Natural killer cell (primary cell): Measurements from ENCODE around the gene CRNKL1. TPM values are rescaled to one million over a fixed set of nuclear protein-coding genes. Genes with fewer than 3 reads are reported as not detected.

ENCODE experiments used
- ATAC-seq, 3 donors: fragments of 150-1000 bp in 2 of 3; fragments of 200-7000 bp in 1 of 3; cut with Tn5 transposase; 1 replicate in 1 of 3; 2 replicates in 2 of 3; pipeline ENCODE4 v1.10.0; 2021; ENCODE audit warnings: mild to moderate bottlenecking in 2 of 3, moderate library complexity in 2 of 3
- DNase-seq, 2 donors: peaks; one replicate each; pipeline versions ENCODE4 v3.0.0 to v3.0.0-alpha.2; 2013 to 2021; ENCODE audit warnings: mixed read lengths in 1 of 2
- H3K27ac ChIP-seq: one replicate; pipeline ENCODE4 v1.5.1; 2013; ENCODE audit warnings: mild to moderate bottlenecking, low read length
- H3K27me3 ChIP-seq: one replicate; pipeline ENCODE4 v1.6.1; 2013; ENCODE audit warnings: low read length; ENCODE audit not compliant: control insufficient read depth, insufficient read depth
- H3K36me3 ChIP-seq: one replicate; pipeline ENCODE4 v1.6.1; 2013; ENCODE audit warnings: low read length; ENCODE audit not compliant: control insufficient read depth, insufficient read depth
- H3K4me1 ChIP-seq: one replicate; pipeline ENCODE4 v1.6.1; 2013; ENCODE audit warnings: low read length; ENCODE audit not compliant: control insufficient read depth, insufficient read depth
- H3K4me3 ChIP-seq: one replicate; pipeline ENCODE4 v1.5.1; 2013; ENCODE audit warnings: low read length
- H3K9me3 ChIP-seq: one replicate; pipeline ENCODE4 v1.6.1; 2013; ENCODE audit warnings: low read length; ENCODE audit not compliant: control insufficient read depth, insufficient read depth
- H3K27ac Mint-ChIP-seq, 2 donors: one replicate each; pipeline ENCODE4 v1.8.0; 2022; ENCODE audit warnings: mild to moderate bottlenecking in 2 of 2, mixed read lengths in 2 of 2, moderate library complexity in 1 of 2
- H3K27me3 Mint-ChIP-seq, 2 donors: one replicate each; pipeline ENCODE4 v1.8.0; 2022; ENCODE audit warnings: low read depth in 2 of 2, mixed read lengths in 2 of 2
- H3K36me3 Mint-ChIP-seq: one replicate; pipeline ENCODE4 v1.8.0; 2022; ENCODE audit warnings: mixed read lengths
- H3K4me1 Mint-ChIP-seq, 2 donors: one replicate each; pipeline ENCODE4 v1.8.0; 2022; ENCODE audit warnings: mixed read lengths in 2 of 2
- H3K4me3 Mint-ChIP-seq: one replicate; pipeline ENCODE4 v1.8.0; 2022; ENCODE audit warnings: mild to moderate bottlenecking, moderate library complexity, mixed read lengths
- H3K9me3 Mint-ChIP-seq, 2 donors: one replicate each; pipeline ENCODE4 v1.8.0; 2022; ENCODE audit warnings: mixed read lengths in 2 of 2
- WGBS: methylation state at CpG from one replicate; pipeline ENCODE4 v1.1.7; 2013; ENCODE audit warnings: missing lambda C conversion rate; ENCODE audit not compliant: insufficient coverage; 5-methylcytosine and 5-hydroxymethylcytosine counted together
- intact Hi-C: fragments of 100-400 bp; cut with micrococcal nuclease; formaldehyde crosslinking; loops from one replicate; pipeline ENCODE4 v1.14.2; 2022
- total RNA-seq, 4 donors: library from RNA; stranded (reverse); fragments of 120-200 nt in 1 of 4; gene quantifications; one replicate each; pipeline versions ENCODE4 v1.2.3 to v1.2.4, GENCODE V29; 2013 to 2022
- TF ChIP-seq, protein P1 (sequence below): fragments of 200-600 bp; IDR thresholded peaks from one replicate; pipeline ENCODE4 v1.8.0; 2022; ENCODE audit warnings: antibody characterized with exemption

Gene CRNKL1
- total RNA-seq, 3 donors from 2014 or later (not counting 1 experiment from before 2014, with no cell fraction given) = 30.8 to 34.5 (median 31.6) TPM

DNA sequence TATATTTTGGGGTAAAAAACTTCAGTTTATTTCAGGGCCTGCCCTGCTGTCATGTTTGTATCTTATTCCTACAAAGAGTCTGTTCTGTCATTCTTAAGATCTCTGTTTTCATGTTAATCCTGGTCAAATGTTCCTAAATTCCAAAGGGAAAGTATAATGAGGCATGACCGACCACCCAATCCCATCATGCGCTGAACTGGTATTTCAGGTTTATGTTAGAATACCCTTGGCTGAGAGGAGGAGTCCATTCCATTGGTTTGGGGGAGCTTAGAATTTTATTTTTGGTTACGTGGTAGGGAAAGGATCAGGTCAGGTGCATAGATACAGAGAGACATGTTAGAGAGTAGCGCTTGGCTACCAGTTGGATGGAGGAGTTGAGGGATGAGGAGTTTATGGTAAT, 25.8 kb upstream of the CRNKL1 start:
- TF ChIP-seq, protein P1, sequence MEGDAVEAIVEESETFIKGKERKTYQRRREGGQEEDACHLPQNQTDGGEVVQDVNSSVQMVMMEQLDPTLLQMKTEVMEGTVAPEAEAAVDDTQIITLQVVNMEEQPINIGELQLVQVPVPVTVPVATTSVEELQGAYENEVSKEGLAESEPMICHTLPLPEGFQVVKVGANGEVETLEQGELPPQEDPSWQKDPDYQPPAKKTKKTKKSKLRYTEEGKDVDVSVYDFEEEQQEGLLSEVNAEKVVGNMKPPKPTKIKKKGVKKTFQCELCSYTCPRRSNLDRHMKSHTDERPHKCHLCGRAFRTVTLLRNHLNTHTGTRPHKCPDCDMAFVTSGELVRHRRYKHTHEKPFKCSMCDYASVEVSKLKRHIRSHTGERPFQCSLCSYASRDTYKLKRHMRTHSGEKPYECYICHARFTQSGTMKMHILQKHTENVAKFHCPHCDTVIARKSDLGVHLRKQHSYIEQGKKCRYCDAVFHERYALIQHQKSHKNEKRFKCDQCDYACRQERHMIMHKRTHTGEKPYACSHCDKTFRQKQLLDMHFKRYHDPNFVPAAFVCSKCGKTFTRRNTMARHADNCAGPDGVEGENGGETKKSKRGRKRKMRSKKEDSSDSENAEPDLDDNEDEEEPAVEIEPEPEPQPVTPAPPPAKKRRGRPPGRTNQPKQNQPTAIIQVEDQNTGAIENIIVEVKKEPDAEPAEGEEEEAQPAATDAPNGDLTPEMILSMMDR = no peak
- Histone ChIP-seq H3K9me3 (no peaks in the 10 kb centered on the region), H3K27ac (no peak overlapping the region), H3K27me3 (peaks cover 2% of the 10 kb centered on the region), H3K4me1 (no peaks in the 10 kb centered on the region), H3K36me3 (no peaks in the 10 kb centered on the region), H3K4me3 (no peak overlapping the region)
- WGBS = 97% methylated on average over 4 of the region's 4 CpGs
- H3K4me3 Mint-ChIP-seq = no peak overlapping the region
- no peaks in the 10 kb centered on the region for H3K4me1 Mint-ChIP-seq
- no peak for ATAC-seq
- H3K27ac Mint-ChIP-seq = no peak overlapping the region
- DNase-seq = no peak
- H3K36me3 Mint-ChIP-seq = no peaks in the 10 kb centered on the region
- intact Hi-C loops = no loop called here
- peaks cover 11 to 19% of the 10 kb centered on the region in 2 donors for H3K27me3 Mint-ChIP-seq
- no peaks in the 10 kb centered on the region for H3K9me3 Mint-ChIP-seq

DNA sequence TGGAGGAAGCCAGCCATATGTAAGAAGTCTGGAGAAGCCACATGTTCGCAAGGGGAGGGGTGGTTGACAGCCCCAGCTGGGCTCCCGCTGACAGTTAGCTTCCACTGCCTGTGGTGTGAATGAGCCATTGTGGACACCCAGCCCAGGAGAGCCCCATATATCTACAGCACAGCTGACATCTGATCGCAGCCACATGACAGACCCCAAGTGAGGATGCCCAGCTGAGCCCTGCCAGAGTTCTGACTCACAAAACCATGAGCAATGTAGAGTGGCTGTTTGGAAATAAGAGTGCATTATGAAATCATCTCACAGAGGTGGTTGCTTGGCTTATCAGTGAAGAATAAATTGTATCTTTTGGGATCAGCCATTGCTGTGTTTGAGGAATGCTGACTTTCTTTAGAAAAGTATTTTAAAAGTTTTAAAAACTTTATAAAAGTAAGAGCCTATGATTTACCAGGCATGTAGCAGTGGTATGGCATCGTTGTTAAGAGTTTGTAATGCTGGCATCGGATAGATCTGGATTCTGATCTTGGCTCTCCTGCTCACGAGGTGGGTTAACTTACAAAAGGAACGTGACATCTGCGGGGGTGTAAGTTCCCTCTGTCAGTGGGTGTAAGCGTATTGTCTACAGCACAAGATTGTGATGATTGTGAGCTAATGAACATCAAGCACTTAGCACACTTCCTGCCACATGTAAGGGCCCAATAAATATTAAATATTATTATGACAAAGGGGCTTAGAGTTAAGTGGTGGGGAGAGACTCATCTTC, 24.2 kb upstream of the CRNKL1 start:
- H3K27me3 Mint-ChIP-seq = peaks cover 12 to 15% of the 10 kb centered on the region in 2 donors
- H3K9me3 Mint-ChIP-seq = no peaks in the 10 kb centered on the region
- TF ChIP-seq, protein P1 = no peak
- no peaks in the 10 kb centered on the region for H3K36me3 Mint-ChIP-seq
- 86% methylated on average over 8 of the region's 9 CpGs for WGBS
- no peaks in the 10 kb centered on the region for H3K9me3 ChIP-seq
- H3K36me3 ChIP-seq = no peaks in the 10 kb centered on the region
- no peak overlapping the region for H3K27ac Mint-ChIP-seq
- intact Hi-C loops = no loop called here
- H3K4me3 Mint-ChIP-seq = no peak overlapping the region
- DNase-seq (no peak), ATAC-seq (no peak)
- peaks cover 2% of the 10 kb centered on the region for H3K27me3 ChIP-seq
- H3K4me3 ChIP-seq = no peak overlapping the region
- H3K4me1 Mint-ChIP-seq = no peaks in the 10 kb centered on the region
- H3K4me1 ChIP-seq = no peaks in the 10 kb centered on the region
- no peak overlapping the region for H3K27ac ChIP-seq

DNA sequence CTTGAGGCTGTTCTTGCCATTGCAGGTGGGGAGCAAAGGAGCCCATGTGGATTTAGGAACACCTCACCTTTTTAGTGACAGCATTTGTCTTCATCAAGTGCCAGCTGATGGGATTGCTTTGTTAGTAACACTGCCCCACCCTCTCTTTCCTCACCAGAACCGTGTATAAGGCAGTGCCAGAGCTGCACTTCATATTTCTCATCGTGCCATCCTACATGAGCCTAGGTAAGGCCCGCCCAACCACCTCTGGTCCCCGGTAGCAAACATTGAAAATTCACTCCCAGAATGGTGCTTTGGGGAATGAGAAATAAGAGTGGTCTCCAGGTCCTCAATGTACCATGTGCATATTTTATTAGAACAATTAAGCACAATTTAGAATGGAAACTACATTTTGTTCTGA, 22.8 kb upstream of the CRNKL1 start:
- intact Hi-C loops = no loop called here
- no peaks in the 10 kb centered on the region for H3K36me3 ChIP-seq
- Mint-ChIP-seq H3K9me3 (no peaks in the 10 kb centered on the region), H3K27me3 (peaks cover 12 to 15% of the 10 kb centered on the region in 2 donors), H3K4me3 (no peak overlapping the region), H3K36me3 (no peaks in the 10 kb centered on the region), H3K27ac (no peak overlapping the region), H3K4me1 (no peaks in the 10 kb centered on the region)
- no peak overlapping the region for H3K4me3 ChIP-seq
- DNase-seq = no peak
- H3K27me3 ChIP-seq = no peaks in the 10 kb centered on the region
- H3K4me1 ChIP-seq = no peaks in the 10 kb centered on the region
- H3K27ac ChIP-seq = no peak overlapping the region
- TF ChIP-seq, protein P1 = no peak
- H3K9me3 ChIP-seq = no peaks in the 10 kb centered on the region
- ATAC-seq = no peak
- WGBS = 80% methylated on average over 4 of the region's 4 CpGs
